Keratinocyte (primary cell): ENCODE data around the gene RTN4R.

Source experiments
- CTCF ChIP-seq, 3 experiments: IDR thresholded peaks in 1 of 3; conservative IDR thresholded peaks in 1 of 3; optimal IDR thresholded peaks in 1 of 3; 2 replicates in 2 of 3; 3 replicates in 1 of 3; pipeline versions ENCODE3 to v1.5.1; 2011; ENCODE audit warnings: low read length in 3 of 3, mild to moderate bottlenecking in 3 of 3, moderate library complexity in 2 of 3, control low read depth in 1 of 3, inconsistent platforms in 1 of 3; ENCODE audit not compliant: insufficient read depth in 2 of 3; ENCODE audit errors: extremely low read depth in 1 of 3
- EZH2 ChIP-seq: IDR thresholded peaks from one replicate; pipeline ENCODE4 v1.6.1; 2012; ENCODE audit warnings: inconsistent platforms, mild to moderate bottlenecking, low read length, moderate library complexity

GRCh38 chr22:20199906-20200305 lies 68.2 kb downstream of the RTN4R start:
- TF ChIP-seq CTCF (optimal IDR thresholded peaks at IDR 0.05 in 1 of 3, IDR thresholded peaks at IDR 0.05 in 1 of 3, conservative IDR thresholded peaks at IDR 0.05 in 1 of 3; ENCODE audit: extremely low read depth in 1 of 3, insufficient read depth in 2 of 3, low read length in 3 of 3) = no peak
- no peak for TF ChIP-seq EZH2
